T-helper 1 cell treated with Interleukin-12 subunit alpha and Interleukin-12 subunit beta and Interleukin-4 antibody, amounts not matched to agents 30 ng/mL and 1 ng/mL, for 36 hours (primary cell): ENCODE results near the gene B3GALNT2. TPM values are rescaled to one million over a fixed set of nuclear protein-coding genes. Genes with fewer than 3 reads are reported as not detected.
"Not testable (repeated sequence)": the region's sequence is repeated elsewhere in the genome, so short reads cannot be mapped to it uniquely, and the experiment has no call there.

Experiments
- intact Hi-C: fragments of 100-400 bp; cut with micrococcal nuclease; formaldehyde crosslinking; loops from one replicate; pipeline ENCODE4 v1.15.1; 2024
- total RNA-seq: library from RNA; stranded (reverse); gene quantifications from 2 replicates; pipeline ENCODE4 v1.2.3, GENCODE V29; 2022

Gene B3GALNT2
- total RNA-seq = 9.1 and 9.2 TPM in 2 replicates

DNA sequence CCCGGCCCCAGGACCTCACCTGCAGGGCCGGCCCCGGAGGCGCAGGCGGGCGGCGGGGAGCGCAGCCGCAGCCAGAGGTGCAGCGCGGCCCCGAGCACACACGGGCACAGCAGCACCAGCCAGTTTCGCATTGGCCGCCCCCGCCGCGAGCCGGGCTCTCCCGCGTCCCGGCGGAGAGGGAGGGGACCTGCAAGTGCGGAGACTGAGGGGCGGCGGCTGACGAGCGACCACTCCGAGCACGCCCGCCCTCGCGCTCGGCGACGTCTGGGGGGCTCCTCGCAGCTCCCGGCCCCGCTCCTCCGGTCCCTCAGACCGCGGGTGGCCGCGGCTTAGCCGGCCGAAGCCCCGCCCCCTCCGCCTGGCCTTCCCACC is at the start of gene B3GALNT2:
B3GALNT2 (minus strand) TSS at position 331 of the 372 bp plus-strand sequence; CDS start at position 131, 200 bp downstream.
- intact Hi-C loops = loop anchor here (1.0 to 10.0 kb wide), 21 partner anchors 11 to 1291 kb away; partner anchors contain the start of genes ARID4B, COA6, GGPS1 and HEATR1

DNA sequence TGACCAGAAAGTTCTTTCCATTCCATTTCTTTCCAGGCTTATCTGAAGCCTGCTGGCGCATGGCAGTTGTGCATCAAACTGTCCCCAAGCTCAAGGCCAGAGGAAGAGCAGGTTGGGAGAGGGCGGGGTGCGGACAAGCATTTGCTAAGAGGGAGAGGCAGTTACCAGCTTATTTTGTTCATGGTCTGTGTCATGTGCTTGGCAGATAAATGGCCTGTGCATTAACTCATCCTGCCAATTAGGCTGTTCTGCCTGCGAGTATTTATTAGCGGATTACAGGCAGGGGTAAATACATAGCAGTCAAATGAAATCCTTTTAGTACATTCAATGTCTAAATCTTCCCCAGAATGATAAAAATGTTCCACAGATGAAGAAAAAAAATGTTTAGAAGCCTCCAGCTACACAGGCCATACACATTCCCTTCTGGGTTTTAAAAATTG is 48.9 kb upstream of the B3GALNT2 start:
- intact Hi-C loops = no loop called here

DNA sequence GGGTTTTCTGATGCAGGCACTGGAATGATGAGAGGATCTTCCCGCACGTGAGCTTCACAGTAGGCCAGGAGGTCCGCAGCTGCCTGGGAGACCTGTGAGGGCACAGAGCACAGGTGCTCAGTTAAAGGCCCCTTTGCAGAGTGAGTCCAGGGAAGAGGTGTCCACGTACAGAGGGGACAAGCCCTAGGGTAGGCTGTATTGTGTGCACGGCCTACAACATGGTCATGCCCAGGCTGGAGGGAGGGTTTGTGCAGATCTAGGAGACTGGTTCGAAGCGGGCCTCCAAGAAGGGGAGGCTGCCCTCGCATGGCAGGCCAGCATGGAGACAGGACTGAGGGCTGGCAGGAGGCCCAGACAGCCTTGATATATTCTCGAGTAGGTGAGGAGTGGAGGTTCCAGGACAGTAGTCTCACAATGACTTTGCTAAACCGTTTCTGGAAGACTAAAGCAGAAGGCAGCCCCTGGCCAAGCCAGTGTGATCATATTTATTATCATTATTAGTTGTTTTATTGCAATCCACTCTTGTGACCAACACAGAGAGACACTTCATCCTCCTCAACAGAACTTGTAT is 48.0 kb upstream of the B3GALNT2 start:
- intact Hi-C loops = no loop called here

DNA sequence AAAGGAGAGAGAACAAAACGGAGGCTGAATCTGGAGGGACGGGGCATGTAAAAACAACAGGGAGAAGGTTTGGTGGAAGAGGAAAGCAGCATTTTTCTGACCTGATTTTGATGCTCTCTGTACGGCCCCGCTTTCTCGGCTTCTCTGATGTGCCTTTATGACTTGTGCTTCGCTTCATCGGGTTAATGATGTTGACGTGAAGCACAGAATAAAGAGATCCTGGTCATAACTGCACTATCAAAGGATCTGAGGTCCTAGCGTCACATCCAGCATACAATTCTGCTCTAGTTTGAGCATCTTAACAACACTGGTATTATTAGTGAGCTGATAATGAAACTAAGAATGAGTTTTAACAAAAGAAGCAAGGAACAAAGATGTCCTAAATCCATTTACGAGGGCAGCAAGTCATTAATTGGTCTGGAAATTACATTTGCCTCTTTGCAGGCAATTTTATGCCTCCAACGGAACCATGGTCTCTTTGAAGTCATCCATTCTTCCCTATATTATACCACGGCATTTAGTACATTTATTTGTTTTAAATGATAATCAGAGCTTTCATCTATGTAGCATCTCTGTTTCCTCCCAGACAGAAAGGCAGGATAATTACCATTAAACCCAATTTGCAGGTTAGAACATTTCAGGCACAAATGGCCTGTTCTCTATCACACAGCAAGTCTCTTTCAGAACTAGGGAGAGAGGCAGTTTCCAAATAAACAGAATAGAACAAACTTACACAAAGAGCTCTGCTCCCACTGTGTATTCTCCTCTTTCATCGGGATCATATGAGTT is 45.3 kb upstream of the B3GALNT2 start:
- intact Hi-C loops = no loop called here

DNA sequence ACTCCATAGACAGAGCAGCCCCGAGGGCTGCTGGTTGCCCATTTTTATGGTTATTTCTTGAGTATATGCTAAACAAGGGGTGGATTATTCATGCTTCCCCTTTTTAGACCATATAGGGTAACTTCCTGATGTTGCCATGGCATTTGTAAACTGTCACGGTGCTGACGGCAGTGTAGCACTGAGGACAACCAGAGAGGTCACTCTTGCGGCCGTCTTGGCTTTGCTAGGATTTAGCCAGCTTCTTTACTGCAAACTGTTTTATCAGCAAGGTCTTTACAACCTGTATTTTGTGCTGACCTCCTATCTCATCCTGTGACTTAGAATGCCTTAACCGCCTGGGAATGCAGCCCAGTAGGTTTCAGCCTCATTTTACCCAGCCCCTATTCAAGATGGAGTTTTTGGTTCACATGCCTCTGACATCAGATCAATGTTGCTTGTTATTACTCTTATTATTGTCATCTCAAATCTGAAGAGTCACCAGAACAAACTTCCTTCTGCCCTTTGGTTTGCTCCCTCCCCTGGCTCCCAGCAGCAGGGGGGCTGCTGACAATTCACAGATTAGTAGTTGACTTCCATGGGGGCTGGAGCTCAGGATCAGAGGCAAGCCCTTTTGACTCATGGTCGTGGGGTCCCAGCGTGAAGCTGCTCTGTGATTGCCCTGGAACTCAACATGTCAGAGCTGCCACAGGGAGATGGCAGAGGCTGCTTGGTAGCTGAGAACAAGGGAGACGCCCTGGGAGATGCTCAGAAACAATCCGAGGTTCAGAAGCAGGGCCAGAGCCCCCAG is 42.3 kb upstream of the B3GALNT2 start:
- intact Hi-C loops = not testable (repeated sequence)

DNA sequence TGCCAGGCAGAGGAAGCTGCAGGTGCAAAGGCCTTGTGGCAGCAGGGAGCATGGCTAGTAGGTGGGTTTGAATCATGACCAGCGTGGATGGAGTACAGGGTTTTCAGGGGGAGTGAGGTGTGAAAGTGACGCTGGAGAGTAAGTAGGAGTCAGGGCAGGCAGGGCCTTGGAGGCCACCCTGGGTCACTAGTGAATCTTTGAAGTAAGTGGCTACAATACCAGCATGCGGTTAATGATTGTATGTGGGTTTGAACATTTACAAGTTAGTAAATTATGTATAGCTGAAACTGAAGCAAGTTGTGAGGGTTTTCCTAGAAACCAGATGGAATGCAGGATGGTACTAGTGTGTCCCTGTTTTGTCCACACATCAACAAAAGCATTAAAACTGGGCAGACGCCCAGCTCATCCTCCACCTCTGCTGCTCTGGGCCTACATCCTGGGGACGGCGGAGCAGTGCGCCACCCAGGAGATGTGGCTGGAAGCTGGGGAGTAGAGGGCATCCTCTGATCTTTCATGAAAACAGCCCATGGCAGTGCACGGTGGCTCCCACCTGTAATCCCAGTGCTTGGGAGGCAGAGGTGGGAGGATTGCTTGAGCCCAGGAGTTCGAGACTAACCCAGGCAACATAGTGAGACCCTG is 41.2 kb upstream of the B3GALNT2 start:
- intact Hi-C loops = no loop called here

DNA sequence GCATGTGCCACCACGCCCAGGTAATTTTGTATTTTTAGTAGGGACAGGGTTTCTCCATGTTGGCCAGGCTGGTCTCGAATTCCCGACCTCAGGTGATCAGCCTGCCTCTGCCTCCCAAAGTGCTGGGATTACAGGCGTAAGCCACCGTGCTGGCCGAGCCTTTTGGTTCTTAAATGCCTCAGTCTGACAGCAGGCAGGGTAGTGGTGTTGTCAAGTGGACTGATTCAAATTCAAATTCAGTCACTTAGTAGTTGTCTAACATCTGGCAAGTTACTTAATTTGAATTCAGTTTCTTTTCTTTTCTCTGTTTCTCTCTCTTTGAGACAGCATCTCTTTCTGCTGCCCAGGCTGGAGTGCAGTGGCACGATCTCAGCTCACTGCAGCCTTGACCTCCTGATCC is 38.6 kb upstream of the B3GALNT2 start:
- intact Hi-C loops = not testable (repeated sequence)

DNA sequence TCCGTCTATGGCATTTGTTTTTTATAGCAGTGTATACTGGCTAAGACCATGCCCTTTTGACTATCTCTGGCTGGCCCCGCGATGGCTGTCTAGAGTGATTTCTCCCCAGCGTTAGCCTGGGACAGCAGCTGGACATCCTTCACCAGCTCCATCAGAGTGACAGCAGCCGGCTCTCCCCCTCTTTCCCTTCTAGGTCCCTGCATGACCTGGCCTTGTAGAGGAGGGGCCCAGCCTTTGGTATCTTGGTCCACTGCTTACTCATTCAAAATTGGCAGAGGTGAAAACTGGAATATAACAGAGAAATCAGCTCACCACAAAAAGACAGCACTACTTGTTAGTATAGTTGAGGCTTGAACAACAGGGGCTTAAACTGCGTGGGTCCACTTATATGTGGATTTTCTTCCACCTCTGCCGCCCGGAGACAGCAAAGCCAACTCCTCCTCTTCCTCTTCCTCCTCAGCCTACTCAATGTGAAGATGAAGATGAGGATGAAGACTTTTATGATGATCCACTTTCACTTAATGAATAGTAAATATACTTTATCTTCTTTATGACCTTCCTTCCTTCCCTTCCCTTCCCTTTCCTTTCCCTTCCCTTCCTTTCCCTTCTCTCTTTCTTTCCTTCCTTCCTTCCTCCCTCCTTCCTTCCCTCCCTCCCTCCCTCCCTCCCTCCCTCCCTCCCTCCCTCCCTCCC is 29.4 kb upstream of the B3GALNT2 start:
- intact Hi-C loops = no loop called here

DNA sequence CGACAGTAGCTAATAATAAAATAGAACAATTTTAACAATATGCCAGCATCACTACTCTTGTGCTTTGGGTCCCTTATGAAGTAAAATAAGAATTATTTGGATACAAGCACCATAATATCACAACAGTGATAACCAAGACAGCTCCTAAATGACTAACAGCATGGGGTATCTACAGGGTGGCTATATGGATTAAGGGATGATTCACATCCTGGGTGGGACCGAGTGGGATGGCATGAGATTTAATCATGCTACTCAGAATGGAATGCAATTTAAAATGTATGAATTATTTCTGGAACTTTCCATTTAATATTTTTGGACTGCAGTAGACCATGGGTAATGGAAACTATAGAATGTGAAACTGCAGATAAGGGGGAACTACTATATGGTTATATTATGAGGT is 28.1 kb upstream of the B3GALNT2 start:
- intact Hi-C loops = no loop called here

DNA sequence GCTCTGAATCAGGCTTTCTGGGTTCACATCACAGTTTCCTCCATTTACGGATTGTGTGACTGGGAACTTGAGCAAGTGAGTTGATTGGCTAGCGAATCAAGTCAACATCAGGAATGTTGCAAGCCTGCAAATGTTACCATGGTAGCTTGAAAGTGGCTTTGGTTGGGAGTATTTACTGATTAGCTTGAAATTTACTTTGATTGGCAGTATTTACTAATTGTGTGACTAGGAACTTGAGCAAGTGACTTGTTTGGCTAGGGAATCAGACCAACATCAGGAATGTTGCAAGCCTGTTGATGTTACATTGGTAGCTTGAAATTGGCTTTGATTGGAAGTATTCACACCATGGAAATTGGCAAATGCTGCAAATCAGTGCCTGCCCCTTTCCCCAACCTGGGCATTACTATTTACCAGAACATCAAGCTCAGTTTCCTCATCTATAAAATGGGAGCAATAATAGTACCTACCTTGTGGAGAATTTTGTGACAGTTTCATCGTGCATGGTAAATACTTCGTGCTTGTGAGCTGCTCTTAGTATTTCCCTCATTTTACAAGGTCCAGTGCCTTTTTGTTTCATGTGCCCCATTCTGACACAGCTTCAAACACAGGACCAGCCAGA is 23.1 kb upstream of the B3GALNT2 start:
- intact Hi-C loops = no loop called here

DNA sequence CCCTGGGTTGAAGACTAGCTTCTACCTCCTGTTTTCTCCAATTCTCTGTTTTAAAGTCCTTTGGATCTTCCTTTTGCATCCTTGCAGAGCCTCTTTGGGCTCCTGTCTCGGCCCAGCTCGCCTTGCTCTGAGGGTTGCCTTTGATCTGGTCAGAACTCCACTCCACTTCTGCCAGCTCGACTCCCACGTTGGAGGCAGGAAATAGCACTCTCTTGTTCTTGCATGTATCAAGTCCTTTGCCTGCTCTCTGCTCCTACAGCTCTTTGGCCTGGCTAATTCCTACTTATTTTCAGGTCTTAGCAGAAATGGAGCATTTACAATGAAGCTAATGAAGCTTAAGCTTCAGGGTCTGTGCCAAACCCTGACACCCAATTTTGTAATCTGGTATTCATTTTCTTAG is 21.1 kb upstream of the B3GALNT2 start:
- intact Hi-C loops = no loop called here

DNA sequence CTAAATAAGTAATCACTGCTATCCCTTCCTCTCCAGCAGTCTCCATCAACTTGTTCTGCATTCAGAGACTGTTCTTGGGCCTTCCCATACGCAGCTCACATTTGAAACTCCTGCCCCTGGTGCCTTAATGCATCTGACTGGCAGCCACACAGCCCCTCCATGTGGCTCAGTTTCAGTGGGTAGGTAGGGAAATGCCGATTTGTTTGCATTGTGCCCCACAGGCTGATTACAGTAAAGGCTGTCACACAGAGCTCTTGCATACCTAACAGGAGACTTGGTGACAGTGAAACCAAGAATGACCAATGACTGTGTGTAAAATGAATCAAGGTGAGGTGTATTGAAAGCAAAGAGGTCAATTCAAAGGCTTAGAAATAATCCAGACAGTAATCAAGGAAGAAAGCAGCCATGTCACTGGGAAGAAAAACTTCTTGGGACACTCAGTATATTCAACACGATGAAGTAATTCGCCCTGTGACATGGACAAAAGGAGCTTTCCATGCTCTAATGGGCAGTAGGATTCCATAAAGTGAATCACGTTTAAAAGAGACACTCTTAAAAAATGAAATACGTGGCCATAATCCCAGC is 12.7 kb upstream of the B3GALNT2 start:
- intact Hi-C loops = no loop called here

DNA sequence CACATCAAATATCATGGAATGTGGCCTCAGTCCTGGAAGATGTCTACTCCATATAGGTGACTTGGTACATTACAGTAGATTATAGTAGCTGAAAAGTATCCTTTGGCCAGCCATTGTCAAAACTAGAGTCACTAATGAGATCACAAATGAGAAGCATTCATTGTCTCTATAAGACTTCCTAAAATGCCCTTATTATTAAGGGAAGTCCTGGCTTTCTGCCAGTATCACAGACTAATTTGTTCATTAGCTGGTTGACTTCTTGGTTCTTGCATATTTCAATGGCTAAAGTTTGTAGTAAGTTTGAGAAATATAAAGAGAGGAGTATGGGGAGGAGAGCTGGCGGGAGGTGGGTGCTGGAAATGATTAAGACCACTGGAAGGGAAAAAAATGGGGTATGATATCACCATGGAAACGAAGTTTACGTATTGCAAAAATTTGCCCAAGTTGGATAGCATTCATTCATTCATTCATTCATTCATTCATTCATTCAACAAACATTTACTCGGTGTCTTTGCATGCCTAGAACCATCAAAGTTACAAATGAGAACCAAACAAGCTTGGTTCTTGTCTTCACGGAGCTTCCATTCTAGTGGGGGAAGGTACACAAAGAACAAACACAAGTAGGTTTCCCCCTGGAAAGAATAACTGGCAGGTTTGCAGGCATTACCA is 11.7 kb upstream of the B3GALNT2 start:
- intact Hi-C loops = no loop called here

DNA sequence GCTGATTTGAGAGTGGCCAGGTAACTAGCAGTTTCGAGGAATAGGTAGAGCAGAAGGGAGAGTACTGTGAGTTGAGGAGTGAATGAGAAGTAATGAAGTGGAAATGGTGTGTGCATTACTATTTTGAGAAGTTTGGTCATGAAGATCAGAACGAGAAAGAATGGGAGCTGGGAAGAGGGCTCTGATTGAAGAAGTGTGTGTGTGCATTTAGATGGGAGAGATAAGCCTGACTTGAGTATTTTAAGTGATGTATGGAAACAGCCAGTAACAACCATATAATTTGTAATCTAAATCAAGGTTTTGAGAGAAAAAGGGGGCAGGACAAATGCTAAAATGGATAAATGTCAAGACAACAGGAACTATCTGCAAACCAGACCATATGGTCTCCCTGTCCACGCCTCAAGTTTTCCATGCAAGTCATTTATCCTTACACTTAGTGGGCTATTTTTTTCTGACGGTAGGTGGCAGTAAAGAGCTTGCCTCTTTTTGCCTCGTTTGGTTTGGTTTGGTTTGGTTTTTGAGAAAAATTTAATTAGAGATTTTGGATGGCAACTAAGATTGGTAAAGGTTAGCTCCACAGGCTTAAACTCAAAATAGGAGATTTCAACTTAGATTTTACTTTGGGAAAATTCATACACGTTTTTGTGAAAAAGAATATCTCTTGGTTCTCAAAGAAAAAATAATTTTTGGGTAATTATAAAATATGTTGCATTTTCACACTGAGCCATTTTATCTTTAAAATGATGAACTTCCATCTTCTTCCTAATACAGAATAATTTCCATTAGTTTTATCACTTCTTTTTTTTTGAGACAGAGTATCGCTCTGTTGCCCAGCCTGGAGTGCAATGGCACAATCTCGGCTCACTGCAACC is 9.5 kb upstream of the B3GALNT2 start:
- intact Hi-C loops = loop anchor here (1.0 kb wide), 5 partner anchors 8 to 458 kb away; no protein-coding TSS in a partner anchor

DNA sequence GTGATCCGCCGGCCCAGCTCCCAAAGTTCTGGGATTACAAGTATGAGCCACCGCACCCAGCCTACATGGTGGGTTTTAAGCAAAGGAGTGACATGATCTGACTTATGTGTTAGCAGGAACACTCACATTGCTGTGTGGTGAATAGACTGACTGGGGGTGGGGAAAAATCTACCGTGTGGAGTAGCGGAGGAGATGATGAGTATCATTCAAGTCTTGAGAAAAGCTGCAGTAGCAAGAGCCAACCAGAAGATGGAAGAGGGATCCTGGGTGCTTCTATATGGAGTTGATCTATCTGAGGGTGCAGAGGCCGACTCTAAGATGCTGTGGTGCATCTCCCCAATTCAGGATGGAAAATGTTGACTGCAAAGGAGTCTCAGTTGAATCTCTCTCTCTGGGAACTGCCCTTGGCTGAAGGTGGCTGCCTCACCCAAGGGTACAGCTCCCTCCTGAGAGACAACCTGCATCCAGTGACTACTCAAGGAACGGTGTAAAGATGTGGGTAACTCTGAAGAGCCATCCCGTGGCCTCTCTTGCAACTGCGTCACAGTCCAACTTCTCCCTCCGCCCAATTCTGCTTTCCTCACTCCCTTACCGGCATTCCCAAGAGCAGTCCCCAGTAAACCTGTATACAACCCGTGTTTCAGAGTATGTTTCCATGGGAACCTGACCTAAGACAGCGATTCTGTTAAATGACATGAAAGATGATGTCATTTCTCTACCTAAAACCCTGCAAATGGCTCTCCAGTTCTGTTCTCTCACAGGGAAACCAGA is 7.4 kb upstream of the B3GALNT2 start:
- intact Hi-C loops = no loop called here

DNA sequence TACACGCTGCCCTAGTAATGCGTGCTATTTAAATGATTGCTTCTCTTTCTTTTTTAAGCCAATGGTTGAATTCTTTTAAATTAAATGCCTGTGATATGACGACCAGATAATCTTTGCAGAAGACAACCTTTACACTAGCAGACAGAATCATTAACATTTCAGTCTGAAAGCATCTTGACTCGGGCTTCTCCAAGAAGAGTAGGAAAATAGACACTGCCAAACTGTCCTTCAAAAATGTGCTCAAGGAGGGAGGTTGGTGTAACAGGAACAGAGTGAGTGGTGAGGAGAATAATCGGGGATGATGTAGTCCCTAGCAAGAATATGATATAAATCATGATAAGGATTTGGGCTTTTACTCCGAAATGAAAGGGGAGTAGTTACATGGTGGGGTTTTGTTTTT is 6.6 kb upstream of the B3GALNT2 start:
- intact Hi-C loops = no loop called here

DNA sequence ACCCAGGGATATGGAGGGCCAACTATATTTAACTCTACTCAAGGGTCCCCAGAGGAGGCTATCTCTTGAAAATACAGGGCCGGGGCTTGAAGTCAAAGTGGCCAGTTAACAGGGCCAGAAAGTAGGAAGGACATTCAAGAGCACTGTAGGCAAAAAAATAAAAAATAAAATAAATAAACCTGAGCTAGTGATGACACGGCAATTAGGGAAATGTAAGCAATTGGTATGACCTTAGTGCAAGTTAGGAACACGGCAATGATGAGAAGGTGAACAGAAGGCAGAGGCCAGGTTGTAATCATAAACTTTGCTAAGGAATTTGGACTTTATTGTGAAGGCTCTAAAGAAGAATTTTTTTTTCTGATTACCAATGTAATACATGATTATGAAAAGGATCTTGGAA is 3.4 kb upstream of the B3GALNT2 start:
- intact Hi-C loops = loop anchor here (10.0 kb wide), 3 partner anchors 557 to 1287 kb away; partner anchors contain the start of genes LGALS8, MTR and NID1
